SK-N-MC (cell line): ENCODE data around the gene DUS2.

ENCODE experiments used
- EZH2 ChIP-seq: fragments of 200-600 bp; sonication (generic); IDR thresholded peaks from one replicate; pipeline ENCODE4 v1.6.1; 2017; ENCODE audit warnings: antibody characterized with exemption
- FOXP2 ChIP-seq: optimal IDR thresholded peaks from 2 replicates; pipeline ENCODE3; 2011; ENCODE audit warnings: mild to moderate bottlenecking, moderate library complexity; ENCODE audit not compliant: insufficient read depth; ENCODE audit errors: extremely low read length, control extremely low read depth
- POLR2AphosphoS5 ChIP-seq: IDR thresholded peaks from 2 replicates; pipeline ENCODE4 v1.6.1; 2012; ENCODE audit warnings: mild to moderate bottlenecking, low read depth, low read length, borderline replicate concordance

GRCh38 chr16:68113059-68113761 is 90.1 kb downstream of the DUS2 start:
- TF ChIP-seq EZH2 (no peak), POLR2AphosphoS5 (no peak), FOXP2 (no peak)
